ENCODE data around the gene KPNA1. TPM values are rescaled to one million over a fixed set of nuclear protein-coding genes. Genes with fewer than 3 reads are reported as not detected.

Gene KPNA1
- total and polyA plus RNA-seq, 2 of the 13 experiments (the other 11 are each of a cell fraction or from before 2014, with no cell fraction given) = 15.4 to 30.0 TPM

DNA sequence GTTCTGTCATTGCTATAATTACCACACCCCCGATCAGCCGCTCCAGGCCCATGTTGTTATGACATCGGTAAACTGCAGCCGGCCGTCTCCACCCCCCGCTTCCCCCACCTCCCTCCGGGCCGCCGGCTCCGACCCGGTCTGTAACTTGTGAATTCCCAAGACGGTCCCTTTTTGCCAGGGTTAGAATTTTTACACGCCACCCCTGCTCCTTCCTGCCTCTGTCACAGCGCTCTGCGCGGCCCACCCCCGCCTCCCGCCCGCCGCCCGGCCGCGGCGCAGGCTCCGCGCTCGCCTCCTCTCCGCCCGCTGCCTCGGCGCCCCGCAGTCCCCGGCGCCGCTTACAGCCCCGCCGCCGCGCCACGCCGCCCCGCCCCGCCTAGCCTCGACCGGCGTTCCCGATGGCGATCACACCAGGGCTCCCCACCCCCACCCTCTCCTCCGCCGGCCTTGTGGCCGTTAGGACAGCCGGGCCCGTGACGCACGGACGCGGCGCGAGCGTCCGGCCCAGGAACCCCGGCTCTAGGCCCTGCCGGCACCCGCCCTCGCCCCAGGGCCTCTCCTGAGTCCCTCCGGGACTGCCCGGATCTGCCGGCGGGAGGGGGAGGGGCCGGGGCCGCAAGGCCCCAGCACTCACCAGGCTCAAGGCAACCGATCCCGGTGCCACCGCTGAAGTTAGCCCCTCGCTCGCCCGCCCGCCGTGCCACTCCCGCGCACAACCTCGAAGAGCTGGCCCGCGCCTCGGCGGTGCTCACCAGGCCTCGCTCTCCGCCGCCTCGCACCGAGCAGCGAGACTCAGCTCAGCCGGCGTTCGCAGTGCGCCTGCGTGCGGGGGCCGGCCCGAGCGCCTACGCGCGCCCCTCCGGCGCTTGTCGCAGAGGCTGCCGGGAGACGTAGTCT, at the start of gene KPNA1 (continued):
- TF ChIP-seq, protein P1, sequence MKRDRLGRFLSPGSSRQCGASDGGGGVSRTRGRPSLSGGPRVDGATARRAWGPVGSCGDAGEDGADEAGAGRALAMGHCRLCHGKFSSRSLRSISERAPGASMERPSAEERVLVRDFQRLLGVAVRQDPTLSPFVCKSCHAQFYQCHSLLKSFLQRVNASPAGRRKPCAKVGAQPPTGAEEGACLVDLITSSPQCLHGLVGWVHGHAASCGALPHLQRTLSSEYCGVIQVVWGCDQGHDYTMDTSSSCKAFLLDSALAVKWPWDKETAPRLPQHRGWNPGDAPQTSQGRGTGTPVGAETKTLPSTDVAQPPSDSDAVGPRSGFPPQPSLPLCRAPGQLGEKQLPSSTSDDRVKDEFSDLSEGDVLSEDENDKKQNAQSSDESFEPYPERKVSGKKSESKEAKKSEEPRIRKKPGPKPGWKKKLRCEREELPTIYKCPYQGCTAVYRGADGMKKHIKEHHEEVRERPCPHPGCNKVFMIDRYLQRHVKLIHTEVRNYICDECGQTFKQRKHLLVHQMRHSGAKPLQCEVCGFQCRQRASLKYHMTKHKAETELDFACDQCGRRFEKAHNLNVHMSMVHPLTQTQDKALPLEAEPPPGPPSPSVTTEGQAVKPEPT (CRISPR knock-in tag; IDR thresholded peaks at IDR 0.05; ENCODE audit: low read depth) = peak; percentile 68
- TF ChIP-seq ZNF253 (CRISPR knock-in tag; IDR thresholded peaks at IDR 0.05; ENCODE audit: borderline replicate concordance) (peak; percentile 69; the same call in 1 of the 2 replicates), AGO2 (optimal IDR thresholded peaks at IDR 0.05; ENCODE audit: low read depth, low read length) (peak; percentile 63), MXI1 (IDR thresholded peaks at IDR 0.05; ENCODE audit: borderline replicate concordance, low read depth, low read length) (peak; percentile 85; the same call in 1 of the 3 replicates), ZNF589 (CRISPR knock-in tag; conservative IDR thresholded peaks at IDR 0.05) (peak; percentile 88), ZNF772 (CRISPR knock-in tag; IDR thresholded peaks at IDR 0.05) (peak; percentile 69; the same call in 1 of the 2 replicates), HOXA3 (CRISPR knock-in tag; IDR thresholded peaks at IDR 0.05) (peak; percentile 75), TARDBP (CRISPR knock-in tag; IDR thresholded peaks at IDR 0.05) (peak; percentile 71; the same call in 1 of the 2 replicates), SMAD1 (CRISPR knock-in tag; IDR thresholded peaks at IDR 0.05; ENCODE audit: borderline replicate concordance, low read depth) (0 out of 2 replicates have a peak, but pooled peaks have one; percentile 32), ZC3H13 (CRISPR knock-in tag; IDR thresholded peaks at IDR 0.05) (0 out of 2 replicates have a peak, but pooled peaks have one; percentile 54), ZNF530 (CRISPR knock-in tag; IDR thresholded peaks at IDR 0.05; ENCODE audit: low read depth) (peak; percentile 26; the same call in 1 of the 2 replicates), ZSCAN9 (CRISPR knock-in tag; IDR thresholded peaks at IDR 0.05; ENCODE audit: borderline replicate concordance) (peak; percentile 79; the same call in 1 of the 2 replicates), ZFP41 (CRISPR knock-in tag; IDR thresholded peaks at IDR 0.05; ENCODE audit: borderline replicate concordance) (no peak), ZNF562 (CRISPR knock-in tag; IDR thresholded peaks at IDR 0.05; ENCODE audit: borderline replicate concordance) (no peak), ZNF747 (CRISPR knock-in tag; IDR thresholded peaks at IDR 0.05; ENCODE audit: borderline replicate concordance) (0 out of 2 replicates have a peak, but pooled peaks have one; percentile 69)
- TF ChIP-seq, protein P2, sequence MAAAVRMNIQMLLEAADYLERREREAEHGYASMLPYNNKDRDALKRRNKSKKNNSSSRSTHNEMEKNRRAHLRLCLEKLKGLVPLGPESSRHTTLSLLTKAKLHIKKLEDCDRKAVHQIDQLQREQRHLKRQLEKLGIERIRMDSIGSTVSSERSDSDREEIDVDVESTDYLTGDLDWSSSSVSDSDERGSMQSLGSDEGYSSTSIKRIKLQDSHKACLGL (CRISPR knock-in tag; IDR thresholded peaks at IDR 0.05) = peak; percentile 68
- TF ChIP-seq, protein P3, sequence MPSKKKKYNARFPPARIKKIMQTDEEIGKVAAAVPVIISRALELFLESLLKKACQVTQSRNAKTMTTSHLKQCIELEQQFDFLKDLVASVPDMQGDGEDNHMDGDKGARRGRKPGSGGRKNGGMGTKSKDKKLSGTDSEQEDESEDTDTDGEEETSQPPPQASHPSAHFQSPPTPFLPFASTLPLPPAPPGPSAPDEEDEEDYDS (CRISPR knock-in tag; IDR thresholded peaks at IDR 0.05) = 0 out of 2 replicates have a peak, but pooled peaks have one; percentile 13
- TF ChIP-seq, protein P4, sequence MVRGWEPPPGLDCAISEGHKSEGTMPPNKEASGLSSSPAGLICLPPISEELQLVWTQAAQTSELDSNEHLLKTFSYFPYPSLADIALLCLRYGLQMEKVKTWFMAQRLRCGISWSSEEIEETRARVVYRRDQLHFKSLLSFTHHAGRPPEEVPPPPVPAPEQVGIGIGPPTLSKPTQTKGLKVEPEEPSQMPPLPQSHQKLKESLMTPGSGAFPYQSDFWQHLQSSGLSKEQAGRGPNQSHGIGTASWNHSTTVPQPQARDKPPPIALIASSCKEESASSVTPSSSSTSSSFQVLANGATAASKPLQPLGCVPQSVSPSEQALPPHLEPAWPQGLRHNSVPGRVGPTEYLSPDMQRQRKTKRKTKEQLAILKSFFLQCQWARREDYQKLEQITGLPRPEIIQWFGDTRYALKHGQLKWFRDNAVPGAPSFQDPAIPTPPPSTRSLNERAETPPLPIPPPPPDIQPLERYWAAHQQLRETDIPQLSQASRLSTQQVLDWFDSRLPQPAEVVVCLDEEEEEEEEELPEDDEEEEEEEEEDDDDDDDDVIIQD (CRISPR knock-in tag; IDR thresholded peaks at IDR 0.05; ENCODE audit: low read depth) = no peak
- TF ChIP-seq, protein P5, sequence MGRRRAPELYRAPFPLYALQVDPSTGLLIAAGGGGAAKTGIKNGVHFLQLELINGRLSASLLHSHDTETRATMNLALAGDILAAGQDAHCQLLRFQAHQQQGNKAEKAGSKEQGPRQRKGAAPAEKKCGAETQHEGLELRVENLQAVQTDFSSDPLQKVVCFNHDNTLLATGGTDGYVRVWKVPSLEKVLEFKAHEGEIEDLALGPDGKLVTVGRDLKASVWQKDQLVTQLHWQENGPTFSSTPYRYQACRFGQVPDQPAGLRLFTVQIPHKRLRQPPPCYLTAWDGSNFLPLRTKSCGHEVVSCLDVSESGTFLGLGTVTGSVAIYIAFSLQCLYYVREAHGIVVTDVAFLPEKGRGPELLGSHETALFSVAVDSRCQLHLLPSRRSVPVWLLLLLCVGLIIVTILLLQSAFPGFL (CRISPR knock-in tag; IDR thresholded peaks at IDR 0.05) = peak; percentile 81; the same call in 1 of the 2 replicates
- TF ChIP-seq, protein P6, sequence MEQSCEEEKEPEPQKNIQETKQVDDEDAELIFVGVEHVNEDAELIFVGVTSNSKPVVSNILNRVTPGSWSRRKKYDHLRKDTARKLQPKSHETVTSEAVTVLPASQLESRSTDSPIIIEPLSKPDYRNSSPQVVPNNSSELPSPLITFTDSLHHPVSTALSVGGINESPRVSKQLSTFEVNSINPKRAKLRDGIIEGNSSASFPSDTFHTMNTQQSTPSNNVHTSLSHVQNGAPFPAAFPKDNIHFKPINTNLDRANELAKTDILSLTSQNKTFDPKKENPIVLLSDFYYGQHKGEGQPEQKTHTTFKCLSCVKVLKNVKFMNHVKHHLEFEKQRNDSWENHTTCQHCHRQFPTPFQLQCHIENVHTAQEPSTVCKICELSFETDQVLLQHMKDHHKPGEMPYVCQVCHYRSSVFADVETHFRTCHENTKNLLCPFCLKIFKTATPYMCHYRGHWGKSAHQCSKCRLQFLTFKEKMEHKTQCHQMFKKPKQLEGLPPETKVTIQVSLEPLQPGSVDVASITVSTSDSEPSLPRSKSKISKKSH (CRISPR knock-in tag; IDR thresholded peaks at IDR 0.05; ENCODE audit: borderline replicate concordance) = peak; percentile 66; the same call in 1 of the 2 replicates

All from HepG2 (cell line).